ENCODE data around the gene CFAP100.

Gene CFAP100

GRCh38 chr3:126406389-126407296 is 11.9 kb downstream of the CFAP100 start:
- no peak for DNase-seq

- DNase-seq, result no peak
Observed at GRCh38 chr3:126407412-126408044, 12.8 kb downstream of the CFAP100 start.

DNA sequence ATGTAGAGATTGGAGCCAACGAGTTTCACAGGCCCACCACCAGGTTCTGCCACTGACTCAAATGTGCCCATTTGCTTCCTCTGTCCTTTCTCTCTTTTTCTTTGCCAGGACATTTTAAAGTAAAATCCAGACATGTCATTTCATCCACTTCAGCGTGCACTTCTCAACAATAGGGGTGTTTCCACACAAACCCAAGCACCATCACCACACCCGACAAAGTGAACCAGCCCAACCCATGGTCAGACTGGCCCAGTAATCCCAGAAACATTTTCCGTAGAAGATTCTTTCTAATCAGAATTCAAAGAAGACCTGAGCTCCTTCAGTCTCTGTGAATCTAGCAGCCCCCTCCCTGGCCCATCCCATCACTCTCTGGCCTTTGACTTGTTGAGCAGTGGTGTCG is 13.4 kb downstream of the CFAP100 start:
- no peak for DNase-seq

- no peak for DNase-seq
Observed at GRCh38 chr3:126412841-126413692, 18.4 kb downstream of the CFAP100 start.

DNA sequence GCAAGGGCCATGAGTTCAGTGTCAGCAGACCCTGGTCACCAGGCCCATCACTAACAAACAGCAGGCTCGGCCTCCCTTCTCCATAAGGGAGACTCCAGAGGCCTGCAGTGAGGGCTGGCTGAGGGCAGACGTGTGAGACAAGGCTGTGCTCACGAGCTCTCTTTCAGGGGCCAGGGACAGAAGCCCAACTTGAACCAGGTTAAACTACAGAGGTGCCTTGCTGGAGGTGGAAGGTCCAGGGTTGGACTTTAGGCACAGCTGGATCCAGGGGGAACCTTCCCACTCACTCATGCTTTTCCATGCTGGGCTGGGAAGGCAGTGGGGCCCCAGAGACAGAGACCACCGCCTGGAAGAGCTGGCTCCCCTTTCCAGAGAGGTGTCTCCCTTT is 19.0 kb downstream of the CFAP100 start:
- no peak for DNase-seq

DNA sequence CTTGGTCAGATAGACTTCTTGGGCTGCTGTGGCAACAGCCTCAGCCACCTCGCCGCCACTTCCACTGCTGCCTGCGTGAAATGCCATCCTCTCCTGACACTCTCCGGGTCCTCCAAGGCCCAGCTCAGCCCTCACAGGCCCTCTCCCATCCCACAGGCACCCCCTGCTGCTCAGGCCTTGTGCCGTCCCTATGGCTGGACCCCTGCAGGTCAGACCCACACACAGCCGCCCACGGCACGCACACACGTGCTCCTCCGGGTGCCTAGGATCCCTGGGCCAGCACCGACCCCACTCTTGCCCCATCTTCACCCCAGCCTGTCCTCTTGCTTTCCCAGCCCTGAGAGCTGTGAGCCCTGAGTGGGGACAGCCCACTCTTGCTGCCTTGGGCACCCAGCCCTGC is 19.7 kb downstream of the CFAP100 start:
- no peak for DNase-seq

GRCh38 chr3:126414961-126415660 is 20.4 kb downstream of the CFAP100 start:
- DNase-seq, result no peak

- DNase-seq, result no peak
Observed at GRCh38 chr3:126415661-126416591, 21.2 kb downstream of the CFAP100 start.

GRCh38 chr3:126416943-126417342 is 22.2 kb downstream of the CFAP100 start:
- DNase-seq, result no peak

DNA sequence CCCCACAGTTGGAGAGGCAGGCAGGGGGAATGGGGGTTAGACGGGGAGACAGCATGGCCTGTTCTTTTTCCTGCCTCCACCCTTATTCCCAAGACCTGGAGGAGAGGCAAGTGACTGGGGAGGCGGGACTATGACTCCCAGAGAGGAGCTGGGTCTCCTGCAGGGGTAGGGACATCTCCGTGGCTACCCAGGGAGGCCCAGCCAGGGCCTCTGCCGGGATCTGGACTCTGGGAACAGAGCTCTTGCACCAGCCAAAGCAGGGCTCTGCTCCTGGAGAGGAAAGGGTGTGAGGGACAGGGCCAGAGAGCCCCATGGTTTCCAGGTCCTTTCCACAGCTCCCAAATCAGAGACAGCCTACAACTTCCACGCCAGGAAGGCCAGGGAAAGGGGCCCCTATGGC is 22.8 kb downstream of the CFAP100 start:
- no peak for DNase-seq

GRCh38 chr3:126417981-126418530 is 23.3 kb downstream of the CFAP100 start:
- no peak for DNase-seq

DNA sequence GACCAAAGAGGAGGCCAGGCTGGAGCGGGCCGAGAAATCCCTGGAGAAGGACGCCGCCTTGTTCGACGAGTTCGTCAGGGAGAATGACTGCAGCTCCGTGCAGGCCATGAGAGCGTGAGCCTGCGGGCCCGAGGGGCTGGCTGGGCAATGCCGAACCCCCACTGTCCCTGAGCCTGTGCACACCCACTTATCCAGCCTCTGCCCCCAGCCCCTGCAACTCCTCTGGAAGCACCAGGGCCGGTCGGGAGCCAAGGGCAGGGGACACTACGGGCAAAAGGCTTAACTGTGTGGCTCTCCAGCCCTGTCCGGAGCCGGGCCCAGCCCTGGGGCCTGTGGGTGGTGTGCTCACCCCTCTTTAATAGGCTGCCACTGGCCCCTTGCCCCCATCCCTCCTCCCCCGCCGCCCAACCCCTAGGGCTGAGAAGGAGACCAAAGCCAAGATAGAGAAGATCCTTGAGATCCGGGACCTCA is 24.0 kb downstream of the CFAP100 start:
- DNase-seq, result no peak

GRCh38 chr3:126419151-126419703 is 24.5 kb downstream of the CFAP100 start:
- DNase-seq, result no peak

GRCh38 chr3:126419886-126420786 is 25.4 kb downstream of the CFAP100 start:
- no peak for DNase-seq

DNA sequence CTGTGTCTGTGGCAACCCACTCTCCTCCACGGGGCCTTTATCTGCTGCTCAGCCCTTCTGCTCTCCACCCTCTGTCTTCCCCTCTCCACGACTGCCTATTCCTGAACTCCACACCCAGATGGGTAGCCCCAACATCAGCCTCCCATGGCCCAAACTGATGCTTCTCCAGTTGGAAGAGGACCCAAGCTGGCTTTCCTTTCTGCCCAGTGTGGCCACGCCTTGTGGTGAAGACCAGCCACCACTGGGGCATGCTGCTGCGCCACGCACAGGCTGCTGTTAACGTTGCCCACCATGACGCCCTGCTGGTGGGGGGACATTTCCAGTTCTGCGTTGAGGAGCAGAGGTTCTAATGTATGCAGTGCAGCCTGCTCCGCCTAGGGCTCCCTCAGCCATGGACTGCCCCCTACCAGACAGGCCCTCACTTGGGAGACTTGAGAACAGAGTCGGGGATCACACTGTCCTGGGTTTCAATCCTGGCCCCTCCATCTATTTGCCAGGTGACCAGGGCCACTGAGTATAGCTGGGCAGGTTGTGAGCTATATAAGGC is 26.9 kb downstream of the CFAP100 start:
- DNase-seq, result no peak

GRCh38 chr3:126422121-126422520 is 27.4 kb downstream of the CFAP100 start:
- DNase-seq, result no peak

GRCh38 chr3:126422571-126423091 is 27.9 kb downstream of the CFAP100 start:
- DNase-seq, result no peak

GRCh38 chr3:126423191-126424038 is 28.7 kb downstream of the CFAP100 start:
- no peak for DNase-seq

Data from 8988T (cell line).